Right kidney (tissue), 9 donors: Measurements from ENCODE around the gene FCN3.
A peak's percentile ranks its signal among the peaks of the same experiment; 100 is the strongest.
"Not testable (repeated sequence)": the region's sequence is repeated elsewhere in the genome, so short reads cannot be mapped to it uniquely, and the experiment has no call there.

Source experiments
- DNase-seq: peaks from one replicate; pipeline ENCODE4 v3.0.0-alpha.2; 2016
- long read RNA-seq, 8 donors: transcript quantifications; one replicate each; lab custom pipeline, GENCODE V29; 2026

Gene FCN3
- long read RNA-seq, donor 1, partial matches to known transcripts: 0 of 1 reads
- long read RNA-seq, donor 1, other reads (novel, unspliced or antisense): 0 of 1 reads
- long read RNA-seq, donor 2, partial matches to known transcripts: 0 of 1 reads
- long read RNA-seq, donor 2, other reads (novel, unspliced or antisense): 0 of 1 reads
- long read RNA-seq, donor 3, partial matches to known transcripts: 0 of 1 reads
- long read RNA-seq, donor 3, other reads (novel, unspliced or antisense): 0 of 1 reads
- long read RNA-seq, donor 4, partial matches to known transcripts: 0 of 2 reads
- long read RNA-seq, donor 4, other reads (novel, unspliced or antisense): 0 of 2 reads
- long read RNA-seq, donor 5: 0 reads
- long read RNA-seq, donor 6, partial matches to known transcripts: 0 of 3 reads
- long read RNA-seq, donor 6, other reads (novel, unspliced or antisense): 0 of 3 reads
- long read RNA-seq, donor 7, partial matches to known transcripts: 0 of 1 reads
- long read RNA-seq, donor 7, other reads (novel, unspliced or antisense): 0 of 1 reads
- long read RNA-seq, donor 8, partial matches to known transcripts: 0 of 1 reads
- long read RNA-seq, donor 8, other reads (novel, unspliced or antisense): 0 of 1 reads

DNA sequence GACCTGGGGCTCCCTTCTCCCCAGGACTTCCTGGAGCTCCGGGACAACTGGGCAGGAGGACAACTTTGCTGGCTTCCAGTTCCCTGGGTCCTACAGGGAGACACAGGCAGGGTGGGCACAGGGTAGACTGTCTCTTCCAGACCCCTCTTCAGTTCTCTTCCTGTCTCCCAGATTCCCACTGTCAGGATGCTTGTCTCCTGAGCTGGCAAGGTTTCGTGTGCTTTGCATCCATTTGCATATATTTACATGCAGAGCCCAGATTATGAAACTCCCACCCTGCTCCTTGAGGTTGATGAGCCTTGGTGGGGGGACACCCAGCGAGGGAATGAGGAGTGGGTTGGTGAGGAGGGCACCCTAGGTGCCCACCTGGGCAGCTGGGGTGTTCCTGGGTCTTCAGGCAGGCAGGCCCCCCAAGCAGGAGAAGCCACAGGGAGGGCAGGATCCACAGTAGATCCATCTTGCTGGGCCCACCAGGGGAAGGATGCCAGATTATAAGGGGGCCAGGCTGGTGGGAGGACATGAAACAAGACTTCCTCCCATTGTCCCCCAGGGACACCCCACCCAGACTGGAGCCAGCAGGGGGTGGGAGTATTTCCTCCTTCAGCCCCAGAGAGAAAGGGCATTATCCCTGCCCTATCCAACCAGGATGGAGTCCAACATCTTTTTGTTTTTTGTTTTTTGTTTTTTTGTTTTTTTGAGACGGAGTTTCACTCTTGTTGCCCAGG, at the start of gene FCN3:
Gene FCN3, minus strand, starts transcription at position 463 of the 725 bp plus-strand sequence. Its CDS starts 6 bp downstream, at position 457.
- no peak for DNase-seq

DNA sequence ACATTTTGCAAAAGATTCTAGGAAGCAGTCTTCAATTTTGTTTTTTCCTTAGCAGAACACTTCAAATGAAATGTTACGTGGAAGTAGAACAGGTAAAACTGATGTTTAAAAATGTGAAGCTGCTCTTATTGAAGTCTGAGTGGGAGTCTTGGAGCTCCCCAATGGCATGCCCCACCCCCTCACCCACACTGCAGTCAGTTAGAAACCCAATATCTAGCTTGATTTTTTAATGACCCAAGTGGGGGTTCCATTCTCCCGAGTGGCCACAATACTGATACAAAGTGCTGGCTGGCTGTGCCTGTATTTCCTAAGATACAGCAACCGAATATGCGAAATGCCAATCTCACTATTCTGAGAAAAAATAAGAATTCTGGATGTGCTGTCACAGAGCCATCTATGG, 49.1 kb upstream of the FCN3 start:
- peak; percentile 27 for DNase-seq

DNA sequence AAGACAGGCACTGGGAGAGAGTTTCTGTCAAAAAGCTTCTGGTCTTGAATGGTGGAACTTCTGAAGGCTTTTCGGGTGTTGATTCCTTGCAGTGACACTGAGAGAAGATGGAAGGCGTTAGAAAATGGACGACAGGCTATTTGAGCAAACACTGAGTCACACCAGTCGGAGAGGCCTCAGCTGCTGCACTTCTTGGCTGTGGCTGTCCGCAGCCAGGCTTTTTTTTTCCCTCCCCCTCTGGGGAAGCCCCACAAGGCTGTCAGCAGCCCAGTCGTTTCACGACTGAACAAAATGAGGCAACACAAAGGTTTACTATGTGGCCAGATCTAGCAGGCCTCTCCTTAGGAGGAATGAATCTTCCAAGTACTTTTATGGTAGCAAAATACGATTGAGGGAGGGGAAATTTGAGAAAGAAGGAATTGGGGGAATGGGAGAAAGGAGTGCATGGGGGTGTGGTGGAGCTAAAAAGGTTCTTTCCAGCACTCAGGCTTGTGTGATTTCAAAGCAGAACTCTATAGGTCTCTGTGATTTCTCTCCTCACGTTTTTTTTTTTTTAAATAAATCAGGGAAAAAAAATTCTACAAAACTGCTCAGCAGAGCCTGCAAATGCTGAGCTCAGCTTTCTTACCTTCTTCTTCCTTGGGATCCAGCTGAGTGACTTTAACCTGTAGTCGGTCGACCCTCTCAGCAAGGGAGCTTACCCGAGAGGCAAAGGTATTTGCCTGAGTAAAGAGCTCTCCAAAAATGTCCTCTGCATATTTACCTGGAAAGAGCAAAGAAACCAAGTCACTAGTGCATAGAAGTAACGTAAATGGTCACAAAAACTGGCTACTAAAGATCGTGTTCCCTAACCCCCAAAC, 43.9 kb upstream of the FCN3 start:
- DNase-seq: peak; percentile 51

DNA sequence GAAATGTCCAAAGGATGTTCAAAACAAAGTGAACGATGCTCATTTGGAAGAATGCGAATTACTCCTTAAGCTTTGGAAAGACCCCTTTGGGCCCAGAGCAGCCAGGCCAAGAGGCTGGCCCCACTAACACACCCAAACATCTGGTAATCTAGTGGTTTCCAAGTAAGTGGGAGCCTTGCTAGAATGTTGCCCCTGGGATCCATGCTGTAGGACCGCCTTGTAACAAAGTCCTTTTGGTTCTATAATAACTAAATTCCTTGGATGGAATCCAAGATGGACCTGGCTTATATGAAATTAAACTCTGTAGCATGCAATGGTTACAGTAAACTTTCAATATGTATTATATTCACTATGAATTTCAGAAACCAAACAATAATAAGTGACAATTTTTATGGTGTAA, 43.1 kb upstream of the FCN3 start:
- DNase-seq: no peak

DNA sequence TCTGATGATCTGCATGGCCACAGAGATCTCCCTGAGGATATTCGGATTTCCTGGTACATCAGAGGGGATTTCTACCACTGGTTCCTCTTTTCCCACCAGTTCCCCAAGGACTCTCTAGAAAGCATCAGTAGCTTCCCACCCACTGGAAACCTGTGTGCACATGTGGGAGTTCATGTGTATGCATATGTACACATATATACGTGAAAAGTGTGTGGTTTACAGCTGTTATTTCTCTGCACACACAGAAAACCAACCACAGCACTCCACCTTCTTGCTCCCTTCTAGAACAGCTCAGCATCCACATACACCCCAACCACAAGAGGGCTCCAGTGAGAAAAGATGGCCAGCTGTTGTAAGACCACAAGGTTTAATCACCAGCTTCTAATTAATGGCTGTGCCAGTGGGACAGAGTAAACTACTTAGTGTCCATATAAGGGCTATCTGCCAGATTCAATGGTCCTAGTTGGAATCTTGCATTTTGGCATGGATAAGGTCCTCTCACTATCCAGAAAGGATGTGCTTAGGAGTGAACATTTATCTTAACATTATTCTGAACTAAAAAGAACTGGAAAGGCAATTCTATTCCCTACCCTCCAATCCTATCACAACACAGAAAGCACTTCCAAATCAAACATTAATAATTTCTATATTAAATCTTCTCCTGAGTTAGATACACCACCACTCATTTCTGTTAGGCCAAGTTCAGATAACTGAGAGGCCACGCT, 41.9 kb upstream of the FCN3 start:
- no peak for DNase-seq

DNA sequence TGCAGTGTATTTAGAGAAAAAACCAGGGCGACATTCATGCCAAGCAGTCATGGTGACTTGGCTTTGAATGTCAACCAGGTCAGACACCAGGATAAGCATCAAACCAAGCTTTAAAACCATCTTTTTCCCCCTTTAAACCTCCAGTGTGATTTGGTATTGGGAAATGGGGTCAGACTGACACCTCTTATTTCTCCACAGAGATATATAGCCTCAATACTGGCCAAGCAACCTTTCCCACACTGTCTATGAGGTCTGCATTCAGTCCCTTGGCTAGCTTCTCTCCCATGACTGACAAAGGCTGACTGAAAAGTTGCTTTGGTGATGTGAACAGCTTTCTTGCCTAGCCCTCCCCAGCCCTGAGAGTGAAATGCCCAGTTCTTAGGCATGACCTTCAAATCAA, 39.5 kb upstream of the FCN3 start:
- DNase-seq: no peak

DNA sequence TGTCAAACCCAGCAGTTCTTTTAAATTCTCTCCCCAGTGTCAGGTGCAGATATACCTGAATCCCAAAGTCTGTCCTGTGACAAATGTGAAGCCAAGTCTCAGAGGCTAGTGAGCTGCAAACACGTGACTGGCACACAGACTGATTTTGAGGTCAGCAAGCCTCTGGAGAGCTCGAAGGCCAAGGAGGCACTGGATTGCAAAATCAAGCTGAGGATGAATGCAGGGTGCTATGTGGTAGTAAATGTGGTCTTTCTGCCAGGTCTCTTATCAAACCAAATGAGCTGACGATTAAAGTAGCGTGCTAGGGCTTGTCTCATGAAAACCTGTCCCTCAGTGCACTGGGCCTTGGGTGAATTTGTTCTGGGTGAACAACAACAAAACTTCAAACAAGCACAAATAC, 38.4 kb upstream of the FCN3 start:
- DNase-seq: no peak

DNA sequence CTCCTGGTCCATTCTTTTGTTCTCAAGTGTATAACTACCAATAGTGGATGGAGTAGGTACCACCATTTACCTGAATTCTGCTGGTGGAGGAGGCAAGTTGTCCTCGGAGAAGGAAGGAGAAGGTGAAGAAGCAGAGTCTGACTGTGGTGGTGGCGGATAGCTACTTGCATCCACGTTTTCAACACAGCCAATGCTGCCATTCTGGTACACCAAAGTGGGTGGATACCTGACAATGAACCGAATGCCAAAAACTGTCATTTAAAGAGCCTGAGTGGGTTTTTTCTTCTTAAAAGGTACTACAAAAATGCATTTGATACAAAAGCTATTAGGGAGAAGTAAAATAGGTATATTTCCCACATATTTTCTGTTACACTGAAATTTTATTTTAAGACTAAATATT, 37.9 kb upstream of the FCN3 start:
- DNase-seq: no peak

DNA sequence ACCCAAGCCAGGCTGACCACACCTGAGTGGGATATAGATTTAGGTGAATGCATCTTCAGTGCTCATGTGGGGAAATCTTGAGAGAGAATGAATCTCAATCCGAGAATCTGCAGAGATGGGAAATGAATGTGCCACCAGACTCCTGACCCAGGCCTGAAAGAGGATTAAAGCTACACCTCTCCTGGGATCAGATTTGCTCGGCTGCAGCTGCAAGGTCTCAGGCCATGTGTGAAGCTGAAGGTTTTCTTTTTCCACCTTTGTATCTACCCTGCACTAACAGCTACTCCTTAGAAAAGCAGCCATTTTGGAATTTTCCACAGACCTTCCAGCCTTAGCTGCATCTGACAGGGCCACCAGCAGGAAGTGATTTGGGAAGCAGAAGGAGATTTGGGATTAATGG, 36.1 kb upstream of the FCN3 start:
- no peak for DNase-seq

DNA sequence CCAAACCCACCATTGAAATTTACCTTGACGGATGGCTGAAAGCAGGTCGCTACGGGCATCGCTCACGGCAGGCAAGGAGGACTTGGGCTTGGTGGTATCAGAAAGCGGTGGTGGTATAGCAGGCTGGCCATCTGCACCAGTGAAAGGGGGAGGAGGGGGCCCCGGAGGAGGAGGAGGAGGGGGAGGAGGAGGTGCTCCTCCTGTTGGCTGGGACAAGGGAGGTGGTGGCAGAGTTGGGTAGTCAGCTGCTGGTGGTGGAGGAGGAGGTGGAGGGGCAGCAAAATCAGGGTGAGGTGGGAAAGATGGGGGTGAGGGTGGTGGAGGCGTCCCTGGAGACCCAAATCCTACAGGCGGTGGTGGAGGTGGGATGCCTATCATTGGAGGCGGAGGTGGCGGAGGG, 35.0 kb upstream of the FCN3 start:
- DNase-seq: no peak

DNA sequence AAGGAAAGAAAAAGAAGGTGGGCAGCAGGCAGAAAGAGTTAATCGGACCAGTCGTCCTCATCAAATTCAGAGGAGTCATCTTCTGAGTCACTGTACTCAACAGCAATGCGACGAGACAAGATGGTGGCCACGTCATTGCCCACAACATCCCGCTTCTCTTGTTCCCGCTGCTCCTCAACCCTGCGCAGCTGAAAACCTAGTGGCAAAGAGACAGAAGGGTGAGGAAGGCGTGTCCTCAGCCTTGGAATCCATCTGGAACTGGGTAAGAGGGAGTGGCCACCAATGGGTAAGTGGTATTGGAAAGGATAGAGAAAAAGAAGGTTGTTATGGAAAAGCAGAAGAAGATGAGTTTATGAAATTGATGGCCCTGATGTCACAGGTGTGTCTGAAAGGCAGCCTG, 33.5 kb upstream of the FCN3 start:
- DNase-seq: no peak

DNA sequence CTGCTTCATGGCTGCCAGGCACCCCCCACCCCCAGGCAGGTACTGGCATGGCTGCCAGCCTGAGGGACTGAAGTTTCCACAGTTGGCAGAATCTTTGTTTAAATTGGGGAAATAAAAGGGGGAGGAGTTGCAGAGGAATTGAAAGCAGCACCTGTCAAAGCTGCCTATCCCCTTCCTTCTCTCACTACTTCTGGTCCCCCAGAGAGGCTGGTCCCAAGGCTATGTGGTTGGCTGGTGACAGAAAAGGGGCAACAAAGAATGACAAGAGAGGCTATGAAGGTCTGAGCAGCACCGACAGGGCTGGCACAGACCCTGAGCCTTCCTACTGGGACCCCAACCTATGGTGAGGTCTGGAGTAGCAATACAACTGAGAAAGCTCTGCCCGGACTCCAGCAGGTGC, 32.2 kb upstream of the FCN3 start:
- not testable (repeated sequence) for DNase-seq

DNA sequence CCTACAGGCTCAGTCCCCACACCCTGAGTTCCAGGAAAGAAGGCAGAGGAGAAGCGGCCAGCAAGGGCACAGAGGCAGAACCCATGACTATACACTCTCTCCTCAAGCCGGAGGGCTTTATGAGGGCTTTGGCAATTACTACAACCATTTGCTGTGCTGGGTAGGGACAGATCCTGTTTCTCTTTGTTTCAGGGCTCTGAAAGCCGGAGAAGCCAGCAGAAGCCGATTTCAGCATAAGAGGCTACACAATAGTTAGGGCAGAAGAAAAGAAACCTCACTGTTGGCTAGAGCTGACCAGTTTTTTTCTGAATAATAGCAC, 31.7 kb upstream of the FCN3 start:
- no peak for DNase-seq

DNA sequence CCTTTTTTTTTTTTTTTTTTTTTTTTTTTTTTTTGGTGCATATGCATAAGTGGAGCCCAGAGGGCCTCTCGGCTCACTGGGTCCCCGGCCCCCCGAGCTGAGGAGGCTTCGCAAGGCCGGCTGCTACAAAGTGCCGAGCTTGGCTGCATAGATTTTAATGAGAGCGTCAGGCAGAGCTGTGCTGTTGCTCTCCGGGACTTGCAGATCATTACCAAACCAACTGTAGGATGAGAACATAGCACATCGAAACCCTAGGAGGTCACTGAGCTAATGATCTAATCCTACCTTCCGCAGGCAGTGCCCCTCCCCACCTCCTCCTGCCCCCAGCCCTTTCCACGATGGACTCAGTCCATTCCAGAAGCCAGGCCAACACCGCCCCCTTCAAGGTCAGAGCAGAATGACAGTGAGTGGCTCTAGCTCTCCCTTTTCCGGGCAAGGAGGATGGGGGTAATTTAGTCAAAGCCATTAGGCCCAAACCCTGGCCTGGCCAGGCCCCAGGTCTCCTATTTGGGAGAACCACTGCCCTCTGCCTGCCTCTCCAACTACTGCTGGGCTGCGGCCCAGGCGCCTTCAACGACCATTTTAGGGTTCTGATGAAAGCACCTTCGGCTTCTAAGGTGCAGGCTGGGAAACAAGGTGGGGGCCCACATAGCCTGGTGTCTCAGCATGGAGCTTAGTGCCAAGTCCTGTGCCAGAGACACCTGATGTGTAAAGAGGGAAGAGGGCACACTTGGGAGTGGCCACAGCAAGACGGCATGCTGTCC, 31.2 kb upstream of the FCN3 start:
- peak; percentile 42 for DNase-seq

DNA sequence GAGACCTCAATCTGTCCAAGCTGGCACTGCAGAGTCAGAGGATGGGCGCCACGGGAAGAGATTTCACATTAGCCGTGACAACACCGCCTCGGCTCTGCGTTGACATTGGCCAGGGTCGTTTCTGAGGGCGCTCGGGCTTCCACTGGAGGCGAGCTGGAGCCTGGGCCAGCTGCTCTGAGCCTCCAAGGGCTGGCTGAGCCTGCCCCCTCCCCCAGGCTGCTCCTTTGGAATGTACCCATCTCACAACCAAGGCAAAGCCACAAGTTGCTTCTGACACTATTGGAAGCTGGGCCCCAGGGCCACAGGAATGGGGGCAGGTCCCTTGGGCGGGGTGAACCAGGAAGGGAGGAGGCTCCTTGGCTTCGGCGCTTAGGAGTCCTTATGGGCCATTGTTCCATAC, 30.4 kb upstream of the FCN3 start:
- DNase-seq: peak; percentile 28

DNA sequence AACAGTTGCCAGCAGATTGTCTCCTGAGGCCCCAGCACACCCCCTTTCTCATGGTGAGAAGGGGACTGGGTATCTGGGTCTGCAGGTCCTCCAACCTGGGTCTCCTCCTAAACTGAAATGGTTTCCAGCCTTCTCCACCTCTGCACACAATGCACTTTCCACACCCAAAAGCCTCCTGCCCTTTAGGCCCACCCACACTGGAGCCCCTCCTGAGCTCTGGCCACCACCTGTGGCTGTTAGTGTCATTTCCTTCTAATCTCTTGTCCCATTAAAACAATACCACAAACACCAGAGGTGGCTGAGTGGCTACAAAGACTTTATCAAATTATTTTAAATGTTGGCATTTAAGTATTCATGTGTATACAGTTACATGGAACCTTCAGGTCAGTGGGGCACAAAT, 29.3 kb upstream of the FCN3 start:
- DNase-seq: no peak

DNA sequence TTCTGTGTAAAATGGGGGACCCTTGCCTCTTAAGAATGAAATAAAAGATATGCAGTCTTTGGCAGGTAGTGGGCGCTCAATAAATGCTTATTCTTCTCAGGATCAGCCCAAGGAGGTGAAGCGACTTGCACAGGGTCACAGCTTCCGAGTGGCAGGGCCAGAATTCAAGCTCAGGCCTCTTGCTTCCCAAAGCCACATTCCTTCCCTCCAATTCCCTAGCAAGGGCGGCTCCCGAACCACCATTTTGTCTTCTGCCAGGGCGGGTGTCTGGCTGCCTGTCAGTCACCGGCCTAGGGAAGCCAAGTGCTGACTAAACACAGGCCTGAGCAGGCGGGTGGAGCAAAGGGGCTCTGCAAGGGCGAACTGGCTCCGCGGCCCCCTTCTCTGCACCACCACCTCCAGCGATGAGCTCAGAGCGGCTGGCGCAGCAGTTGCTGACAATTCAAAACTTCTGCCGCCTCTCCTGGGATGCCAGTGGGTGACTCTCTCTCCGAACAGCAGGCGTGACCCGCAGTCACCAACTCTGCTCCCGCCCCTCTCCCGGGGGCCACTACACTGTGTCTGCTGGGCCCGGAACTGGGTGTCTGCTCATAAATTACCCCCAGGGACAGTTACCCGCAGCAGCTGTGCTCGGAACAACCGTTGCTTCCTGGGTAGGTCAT, 28.6 kb upstream of the FCN3 start:
- DNase-seq: peak; percentile 76

DNA sequence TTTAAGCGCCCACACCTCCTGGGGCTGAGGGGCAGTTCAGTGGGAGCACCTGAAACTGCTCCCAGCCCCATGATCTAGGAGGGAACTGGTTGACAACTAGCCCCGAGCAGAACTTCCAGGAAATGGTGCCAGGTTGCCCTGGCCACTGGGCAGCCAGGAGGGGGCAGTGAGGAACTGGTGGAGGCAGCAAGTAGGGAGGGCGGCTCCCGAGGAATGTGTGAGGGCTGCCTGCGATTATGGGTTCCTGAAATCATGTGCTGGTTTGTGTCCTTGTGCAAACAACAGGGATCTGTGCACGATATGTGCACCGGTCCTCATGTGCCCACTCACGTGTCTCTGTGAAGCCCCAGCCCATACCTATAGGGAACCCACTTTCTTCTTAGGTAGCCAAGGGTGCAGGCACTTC, 27.7 kb upstream of the FCN3 start:
- peak; percentile 49 for DNase-seq

DNA sequence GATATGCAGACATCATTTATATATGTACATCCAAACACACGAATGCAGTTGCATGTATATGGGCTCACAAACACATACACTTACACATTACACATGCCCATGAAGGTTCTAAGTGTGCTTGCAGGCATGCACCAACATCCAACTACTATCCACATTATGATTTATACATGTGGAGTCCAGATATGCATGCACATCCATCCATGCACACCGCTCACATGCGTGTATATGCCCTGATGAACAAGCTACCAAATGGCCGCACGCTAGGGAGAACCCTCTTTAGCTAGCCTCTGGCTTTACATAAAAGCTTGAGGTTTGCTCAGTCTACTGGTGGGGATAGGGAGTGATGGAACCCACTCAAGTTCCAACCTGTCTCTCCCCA, 26.3 kb upstream of the FCN3 start:
- no peak for DNase-seq

DNA sequence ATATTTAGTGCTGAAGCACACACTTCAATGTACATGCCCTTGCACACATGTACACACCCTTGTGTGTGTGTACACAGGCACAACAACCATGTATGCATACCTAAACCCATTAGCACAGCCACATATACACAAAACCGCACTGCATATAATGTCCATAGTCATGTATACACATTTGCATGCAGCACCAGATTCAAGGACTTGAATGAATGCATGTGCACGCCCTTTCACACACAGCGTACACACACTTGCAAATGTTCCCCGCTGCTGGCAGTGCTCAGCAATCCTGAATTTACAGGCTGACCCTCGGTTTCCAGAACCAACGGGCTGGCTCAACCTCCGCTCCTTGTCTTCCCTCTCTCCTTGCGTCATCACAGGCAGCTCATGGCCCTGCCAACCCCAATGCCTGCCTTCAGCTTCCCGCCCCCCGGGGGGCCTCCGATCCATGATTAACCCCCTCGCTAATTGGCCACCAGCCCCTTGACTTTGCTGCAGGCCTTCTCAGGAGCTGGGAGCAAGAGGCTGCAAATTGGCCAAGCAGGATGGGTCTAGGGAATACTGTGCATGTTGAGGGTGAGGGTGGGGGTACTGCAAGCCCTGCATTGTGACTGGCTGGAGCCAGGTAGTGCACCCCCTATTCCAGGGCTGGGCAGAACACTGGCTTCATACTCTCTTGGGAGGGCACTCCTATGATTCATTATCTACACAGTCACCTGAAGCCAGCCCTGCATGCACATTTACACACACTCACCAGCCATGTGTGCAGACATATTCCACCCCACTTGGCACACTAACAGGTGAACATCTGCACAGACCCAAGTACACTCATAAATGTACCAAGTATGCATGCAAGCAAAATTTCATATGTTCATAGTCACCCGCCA, 25.7 kb upstream of the FCN3 start:
- no peak for DNase-seq
